Stimulated activated CD4-positive, alpha-beta T cell treated with anti-CD3 and anti-CD28 coated beads, Interleukin-12 subunit alpha, Interleukin-12 subunit beta, amount 100 ng/mL, for 24 hours (primary cell): ENCODE results near the gene LMOD2.

Source experiments
- DNase-seq, 2 experiments: peaks; one replicate each; pipeline ENCODE4 v3.0.0-alpha.2; 2020; ENCODE audit warnings: low read depth in 2 of 2

LMOD2 gene

DNA sequence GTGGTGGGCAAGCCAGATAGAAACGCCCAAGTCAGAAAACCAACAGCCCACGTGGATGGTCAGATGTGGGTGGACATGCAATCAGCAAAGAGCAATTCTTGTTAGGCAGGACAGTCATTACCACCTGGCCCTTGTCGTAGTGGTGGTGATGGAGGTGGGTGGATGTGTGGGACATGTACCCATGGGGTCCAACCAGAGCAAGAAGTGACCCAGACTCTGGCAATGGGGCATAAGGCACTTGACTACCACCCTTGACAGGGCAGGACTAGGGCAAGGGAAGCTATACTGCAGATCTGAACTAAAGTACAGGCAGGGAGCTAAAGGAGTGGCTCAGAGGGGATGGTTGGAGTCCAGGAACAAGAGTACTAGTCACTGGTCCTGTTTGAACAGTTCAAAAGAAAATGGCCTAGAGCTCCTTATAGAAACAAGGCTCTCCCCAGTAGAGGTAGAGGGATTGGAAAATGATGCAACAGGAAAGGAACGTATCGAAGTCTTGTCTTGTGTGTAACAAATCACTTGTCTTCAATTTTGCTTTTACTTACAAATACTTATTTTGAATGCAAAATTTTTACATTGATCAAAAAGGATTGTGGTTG is 17.6 kb downstream of the LMOD2 start:
- DNase-seq: no peak

DNA sequence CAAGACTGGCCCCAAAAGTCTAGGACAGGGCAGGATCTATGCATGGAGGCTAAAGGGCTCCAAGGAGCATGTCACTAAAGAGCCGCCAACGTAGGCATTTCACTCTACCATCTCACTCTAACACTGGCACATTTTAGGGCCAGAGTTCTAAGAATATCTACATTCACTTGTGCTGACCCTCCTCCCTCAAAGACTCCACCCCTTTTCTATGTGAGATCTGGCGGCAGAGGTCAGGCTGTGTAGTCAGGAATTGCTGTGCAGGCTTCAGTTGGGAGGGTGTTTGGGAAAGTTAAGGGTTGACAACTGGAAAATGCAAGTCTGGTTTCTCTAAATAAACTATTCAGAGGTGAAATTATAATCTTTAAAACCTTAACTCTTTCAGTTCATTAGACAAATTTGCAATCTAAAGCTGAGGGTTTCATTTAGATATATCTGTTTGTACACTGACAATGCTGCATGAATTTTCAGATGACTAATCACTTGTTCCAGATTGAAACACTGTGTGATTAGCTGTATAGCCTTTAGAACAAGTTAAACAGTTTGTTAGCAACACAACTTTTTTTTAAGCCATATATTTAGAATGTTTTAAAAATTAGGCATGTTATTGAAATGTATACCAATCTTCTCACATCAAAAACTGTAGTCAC is 18.2 kb downstream of the LMOD2 start:
- no peak for DNase-seq

DNA sequence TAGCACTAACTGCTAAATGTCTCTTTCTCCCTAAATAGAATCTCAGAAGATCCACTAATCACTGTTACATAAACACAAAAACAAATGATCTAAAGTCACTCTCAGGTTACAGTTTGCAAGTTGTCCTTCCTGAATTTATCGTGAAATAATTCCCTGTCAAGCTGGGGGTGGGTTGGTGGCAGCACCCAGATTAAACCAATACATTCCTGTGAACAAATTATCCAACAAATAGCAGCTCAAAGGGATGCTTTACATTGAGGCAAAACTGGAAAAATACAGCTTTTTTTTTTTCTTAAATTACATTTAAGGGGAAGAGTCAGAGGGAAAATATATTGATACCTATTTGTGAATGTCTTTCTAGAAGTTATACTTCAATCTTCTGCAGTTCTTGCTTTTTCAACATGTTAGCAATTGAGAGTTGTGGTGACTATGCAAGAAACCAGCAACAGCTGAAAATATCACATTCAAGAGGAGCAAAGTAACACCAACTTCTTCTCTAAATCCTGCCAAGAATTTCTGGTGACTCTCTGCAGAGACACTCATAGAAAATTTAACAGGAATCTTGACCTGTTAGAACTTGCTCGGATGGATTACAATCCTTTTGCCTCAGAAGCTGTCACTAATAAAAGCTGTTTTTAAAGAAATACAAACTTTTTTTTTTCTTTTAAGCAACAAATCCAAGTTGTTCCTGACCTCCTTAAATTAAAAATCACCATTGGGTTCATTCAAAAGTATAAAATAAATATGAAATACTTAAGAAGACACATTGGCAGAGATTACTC is 18.9 kb downstream of the LMOD2 start:
- no peak for DNase-seq

DNA sequence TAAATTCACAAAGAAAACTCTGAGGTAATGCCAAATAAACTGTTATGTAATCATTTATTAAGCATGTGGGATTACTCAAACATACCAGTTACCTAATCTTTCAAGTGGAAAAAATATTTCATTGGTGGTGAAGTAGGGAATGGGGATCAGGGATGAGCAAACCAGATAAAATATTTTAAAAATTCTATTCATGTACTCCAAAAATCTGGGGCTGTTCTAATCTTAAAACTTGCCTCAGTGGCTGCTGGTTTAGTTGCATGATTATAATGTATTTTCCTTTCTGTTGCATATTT is 19.5 kb downstream of the LMOD2 start:
- no peak for DNase-seq

DNA sequence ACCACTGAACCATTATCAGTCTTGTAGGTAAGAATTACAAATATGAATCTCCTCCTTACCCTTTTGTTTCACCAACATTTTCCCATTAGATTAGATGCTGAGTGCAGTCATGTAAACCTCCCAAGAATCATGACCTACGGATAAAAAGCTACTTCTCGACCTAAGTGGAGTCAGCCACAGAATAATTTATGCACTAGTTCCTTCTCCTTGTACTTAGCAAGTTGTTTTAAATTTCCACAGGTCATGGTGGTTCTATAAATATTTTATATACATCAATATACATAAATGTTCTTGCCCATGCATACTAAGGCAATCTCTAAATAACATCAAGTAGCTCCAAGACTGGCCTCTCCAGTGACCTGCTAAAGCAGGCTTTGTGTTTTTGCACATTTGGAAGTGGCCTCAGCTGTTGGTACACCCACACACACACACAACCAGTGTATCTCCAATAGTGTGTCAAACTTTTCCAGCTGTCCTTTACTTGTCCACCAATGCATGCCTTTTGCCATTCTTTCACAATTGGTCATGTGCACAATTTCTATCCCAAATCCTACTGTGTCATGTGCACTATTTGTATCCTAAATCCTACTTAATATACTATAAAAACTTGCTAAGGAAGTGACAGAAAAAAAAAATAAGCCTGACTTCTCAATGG is 21.5 kb downstream of the LMOD2 start:
- DNase-seq: no peak

DNA sequence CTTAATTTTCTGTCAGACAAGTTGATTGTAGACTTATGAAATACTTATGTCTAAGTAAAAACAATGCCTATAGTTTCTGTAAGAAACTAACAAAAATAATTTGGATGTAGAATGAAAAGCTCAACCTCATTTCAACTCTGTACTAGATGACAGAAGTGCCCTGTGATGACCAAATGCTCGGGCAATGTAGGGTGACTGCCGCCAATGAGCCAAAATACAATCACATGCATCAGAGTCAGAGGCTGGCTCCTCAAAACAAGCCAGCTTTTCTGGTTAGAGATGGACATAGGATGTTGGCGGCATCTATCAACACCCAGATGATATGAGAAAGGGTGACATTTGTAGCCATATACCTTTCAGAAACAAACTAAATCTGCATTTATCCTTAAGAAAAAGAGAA is 23.9 kb downstream of the LMOD2 start:
- DNase-seq: no peak

DNA sequence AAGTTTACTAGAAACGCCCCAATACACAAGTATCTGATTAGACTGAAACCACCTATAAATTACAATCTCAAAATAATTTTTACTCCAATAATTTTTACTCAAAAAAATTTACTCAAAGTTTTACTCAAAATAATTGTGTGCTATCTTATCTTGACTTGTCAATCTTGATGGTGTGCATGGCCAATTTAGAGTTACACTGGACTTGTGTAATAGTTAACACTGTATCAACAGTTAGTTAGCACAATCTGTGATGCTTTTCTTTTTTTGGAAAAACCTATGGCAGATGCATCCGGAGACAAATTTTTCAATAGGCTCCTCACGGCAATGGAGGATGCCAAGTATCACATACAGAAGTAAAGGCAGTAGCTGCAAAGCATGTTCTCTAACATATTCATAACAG is 24.9 kb downstream of the LMOD2 start:
- no peak for DNase-seq

DNA sequence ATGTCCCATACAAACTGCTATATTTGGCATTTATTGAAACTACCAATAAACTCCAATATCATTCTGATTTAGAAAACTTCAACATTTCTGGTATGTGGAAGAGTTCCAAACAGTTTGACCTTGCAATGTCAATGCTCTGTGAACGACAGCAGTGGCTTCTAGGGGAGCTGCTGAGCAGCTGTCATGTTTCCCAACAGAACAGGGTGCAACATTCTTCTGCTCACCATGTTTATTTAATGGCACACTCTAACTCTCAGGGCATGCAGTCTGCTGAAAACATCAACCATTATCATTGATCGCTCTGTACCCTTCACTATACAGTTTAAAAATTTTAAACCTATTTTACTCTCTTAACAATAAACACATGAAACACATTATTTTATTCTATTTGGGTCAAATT is 25.9 kb downstream of the LMOD2 start:
- DNase-seq: no peak

GRCh38 chr7:123682690-123683089 is 27.0 kb downstream of the LMOD2 start:
- no peak for DNase-seq

GRCh38 chr7:123687161-123687560 is 31.5 kb downstream of the LMOD2 start:
- no peak for DNase-seq

GRCh38 chr7:123687727-123688126 is 32.1 kb downstream of the LMOD2 start:
- no peak for DNase-seq

- DNase-seq: no peak
Measured at GRCh38 chr7:123689250-123689649, 33.6 kb downstream of the LMOD2 start.

DNA sequence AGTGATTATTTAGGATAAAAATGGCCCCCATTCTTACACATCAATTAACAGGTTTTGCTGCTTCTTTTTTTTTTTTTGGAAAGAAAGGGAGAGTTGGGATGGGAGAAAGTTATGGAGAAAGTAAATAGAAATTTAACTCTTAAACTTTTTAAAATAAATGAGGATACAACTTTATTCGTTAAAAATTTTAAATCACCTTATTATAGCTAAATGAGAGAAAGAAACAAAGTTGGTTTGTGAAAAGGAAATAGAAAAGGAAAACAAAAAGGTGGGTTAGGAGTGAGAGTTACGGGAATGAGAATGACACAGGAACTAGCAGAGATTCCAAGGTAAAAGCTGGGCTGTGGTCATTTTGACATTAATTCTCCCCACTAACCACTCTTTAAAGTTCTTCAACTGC is 34.9 kb downstream of the LMOD2 start:
- no peak for DNase-seq

- no peak for DNase-seq
Measured at GRCh38 chr7:123692471-123692877, 36.8 kb downstream of the LMOD2 start.

DNA sequence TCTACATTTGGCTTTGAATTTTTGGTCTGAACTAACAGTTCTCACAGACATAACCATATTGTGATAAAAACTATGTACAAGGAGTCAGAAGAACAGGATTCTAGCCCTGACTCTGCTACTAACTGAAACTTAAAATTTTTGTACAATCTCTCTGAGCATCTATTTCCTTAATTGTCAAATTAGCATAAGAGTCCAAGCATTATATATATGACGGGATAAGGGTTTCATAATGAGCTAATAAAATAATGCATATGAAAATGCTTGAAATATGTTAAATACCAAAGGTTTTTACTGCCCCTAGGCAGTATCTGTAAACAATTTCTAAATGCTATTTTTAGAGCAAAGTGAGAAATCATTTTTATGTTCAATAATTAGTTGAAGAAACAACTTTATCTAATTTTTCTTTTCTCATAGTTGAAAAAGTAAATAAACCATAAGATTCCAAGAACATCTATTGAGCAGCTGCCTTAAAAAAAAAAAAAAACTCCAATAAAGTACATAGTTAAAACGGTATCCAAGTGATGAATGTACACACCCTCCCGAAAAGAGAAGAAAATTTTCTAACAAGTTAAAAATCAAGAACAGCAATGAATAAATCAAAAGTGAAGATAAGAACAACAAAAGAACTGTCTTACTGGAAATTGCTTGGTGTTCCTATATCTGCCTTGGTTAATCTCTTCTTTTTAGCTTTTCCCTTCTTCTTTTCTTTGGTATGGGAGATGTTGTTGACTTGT is 40.4 kb downstream of the LMOD2 start:
- DNase-seq: no peak

GRCh38 chr7:123705211-123705901 is 49.7 kb downstream of the LMOD2 start:
- no peak for DNase-seq

DNA sequence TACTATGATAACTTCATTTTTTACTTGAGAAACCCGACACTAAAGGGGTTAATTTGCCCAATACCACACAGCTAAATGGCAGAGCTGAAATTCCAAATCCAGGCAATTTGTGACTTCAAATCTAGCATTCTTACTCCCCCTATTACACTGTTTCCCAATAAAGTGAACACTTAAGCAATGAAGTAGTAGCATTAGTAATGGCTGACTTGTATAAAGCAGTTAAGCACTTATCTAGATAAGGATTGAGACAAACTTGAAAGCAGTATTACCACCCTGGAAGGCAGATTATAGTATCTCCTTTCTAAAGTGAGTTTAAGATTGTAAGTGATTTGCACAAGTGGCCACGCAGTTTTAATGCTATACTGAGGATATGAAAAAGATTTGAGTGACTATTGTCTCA is 53.9 kb downstream of the LMOD2 start:
- no peak for DNase-seq

GRCh38 chr7:123710683-123711082 is 55.0 kb downstream of the LMOD2 start:
- DNase-seq: no peak

DNA sequence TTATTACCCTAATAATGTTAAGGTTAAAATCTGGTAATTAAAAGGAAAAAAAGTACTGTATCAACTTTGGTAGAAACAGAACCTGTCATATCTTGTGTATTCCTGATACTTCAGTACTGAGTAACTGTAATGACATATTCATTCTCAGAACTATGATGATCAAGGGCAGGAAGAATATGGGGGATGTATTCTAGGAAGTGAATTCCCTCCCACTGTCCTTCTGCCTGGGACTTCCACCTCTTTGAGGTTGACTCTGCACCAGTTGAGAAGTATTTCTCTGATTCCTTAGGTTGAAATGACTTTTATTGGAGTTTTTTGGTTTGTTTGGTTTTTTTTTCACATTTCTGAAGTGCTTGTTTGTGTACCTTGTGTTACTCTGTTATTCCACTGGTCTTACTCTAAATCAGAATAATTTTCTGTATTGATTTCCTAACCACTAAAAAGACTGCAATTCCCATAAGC is 56.2 kb downstream of the LMOD2 start:
- DNase-seq: no peak

GRCh38 chr7:123712619-123713018 is 57.0 kb downstream of the LMOD2 start:
- no peak for DNase-seq
